ENCODE measurements around the gene MDN1. TPM values are rescaled to one million over a fixed set of nuclear protein-coding genes. Genes with fewer than 3 reads are reported as not detected.

Gene MDN1
- total RNA-seq, 1 donor from 2014 or later = 52.0 TPM

DNA sequence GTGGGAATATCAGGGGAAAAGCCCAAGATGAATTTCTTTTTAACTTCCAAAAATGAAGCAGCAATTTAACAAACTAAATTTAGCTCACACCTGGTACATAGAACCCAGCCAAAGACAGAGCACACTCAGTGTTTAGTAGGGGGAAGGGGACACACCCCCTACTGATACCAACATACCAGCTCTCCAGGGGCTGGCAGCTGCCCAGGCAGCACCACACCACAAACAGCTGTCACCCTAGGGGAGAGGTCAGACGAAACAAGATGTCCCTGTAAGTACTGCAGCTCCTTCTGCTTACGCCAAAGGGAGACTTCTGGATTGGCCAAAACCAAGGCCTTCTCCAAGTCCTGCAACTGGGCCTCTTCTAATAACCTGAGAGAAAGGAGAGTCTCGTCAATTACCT is 26.0 kb downstream of the MDN1 start:
- Mint-ChIP-seq H3K4me1 (no peaks in the 10 kb centered on the region), H3K4me3 (no peak overlapping the region), H3K9me3 (no peaks in the 10 kb centered on the region), H3K36me3 (peaks cover 20% of the 10 kb centered on the region), H3K27ac (no peak overlapping the region), H3K27me3 (ENCODE audit: low read depth) (no peaks in the 10 kb centered on the region)
- TF ChIP-seq, protein P1, sequence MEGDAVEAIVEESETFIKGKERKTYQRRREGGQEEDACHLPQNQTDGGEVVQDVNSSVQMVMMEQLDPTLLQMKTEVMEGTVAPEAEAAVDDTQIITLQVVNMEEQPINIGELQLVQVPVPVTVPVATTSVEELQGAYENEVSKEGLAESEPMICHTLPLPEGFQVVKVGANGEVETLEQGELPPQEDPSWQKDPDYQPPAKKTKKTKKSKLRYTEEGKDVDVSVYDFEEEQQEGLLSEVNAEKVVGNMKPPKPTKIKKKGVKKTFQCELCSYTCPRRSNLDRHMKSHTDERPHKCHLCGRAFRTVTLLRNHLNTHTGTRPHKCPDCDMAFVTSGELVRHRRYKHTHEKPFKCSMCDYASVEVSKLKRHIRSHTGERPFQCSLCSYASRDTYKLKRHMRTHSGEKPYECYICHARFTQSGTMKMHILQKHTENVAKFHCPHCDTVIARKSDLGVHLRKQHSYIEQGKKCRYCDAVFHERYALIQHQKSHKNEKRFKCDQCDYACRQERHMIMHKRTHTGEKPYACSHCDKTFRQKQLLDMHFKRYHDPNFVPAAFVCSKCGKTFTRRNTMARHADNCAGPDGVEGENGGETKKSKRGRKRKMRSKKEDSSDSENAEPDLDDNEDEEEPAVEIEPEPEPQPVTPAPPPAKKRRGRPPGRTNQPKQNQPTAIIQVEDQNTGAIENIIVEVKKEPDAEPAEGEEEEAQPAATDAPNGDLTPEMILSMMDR (IDR thresholded peaks at IDR 0.05; ENCODE audit: unreplicated experiment) = no peak
- no peak for DNase-seq (ENCODE audit: low spot score in 2 of 2, unreplicated experiment in 2 of 2)

DNA sequence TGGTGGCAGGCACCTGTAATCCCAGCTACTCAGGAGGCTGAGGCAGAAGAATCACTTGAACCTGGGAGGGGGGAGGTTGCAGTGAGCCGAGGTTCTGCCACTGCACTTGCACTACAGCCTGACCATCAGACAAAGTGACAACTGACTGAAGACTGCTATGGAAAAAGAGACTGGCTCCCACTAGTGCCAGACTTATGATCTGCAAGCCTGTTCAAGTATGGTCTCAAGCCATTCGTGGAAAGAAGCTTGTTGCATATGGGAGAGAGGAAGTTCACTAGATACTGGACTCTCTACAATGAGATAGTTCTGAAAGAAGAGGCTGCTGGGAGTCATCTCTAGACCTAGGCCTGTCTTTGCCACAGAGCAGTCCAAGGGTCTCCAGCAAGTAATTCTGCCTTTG is 26.7 kb downstream of the MDN1 start:
- no peaks in the 10 kb centered on the region for H3K9me3 Mint-ChIP-seq
- H3K36me3 Mint-ChIP-seq = peaks cover 24% of the 10 kb centered on the region
- TF ChIP-seq, protein P1 (IDR thresholded peaks at IDR 0.05; ENCODE audit: unreplicated experiment) = no peak
- DNase-seq (ENCODE audit: low spot score in 2 of 2, unreplicated experiment in 2 of 2) = no peak
- H3K27me3 Mint-ChIP-seq (ENCODE audit: low read depth) = no peaks in the 10 kb centered on the region
- no peaks in the 10 kb centered on the region for H3K4me1 Mint-ChIP-seq
- H3K4me3 Mint-ChIP-seq = no peak overlapping the region
- no peak overlapping the region for H3K27ac Mint-ChIP-seq

DNA sequence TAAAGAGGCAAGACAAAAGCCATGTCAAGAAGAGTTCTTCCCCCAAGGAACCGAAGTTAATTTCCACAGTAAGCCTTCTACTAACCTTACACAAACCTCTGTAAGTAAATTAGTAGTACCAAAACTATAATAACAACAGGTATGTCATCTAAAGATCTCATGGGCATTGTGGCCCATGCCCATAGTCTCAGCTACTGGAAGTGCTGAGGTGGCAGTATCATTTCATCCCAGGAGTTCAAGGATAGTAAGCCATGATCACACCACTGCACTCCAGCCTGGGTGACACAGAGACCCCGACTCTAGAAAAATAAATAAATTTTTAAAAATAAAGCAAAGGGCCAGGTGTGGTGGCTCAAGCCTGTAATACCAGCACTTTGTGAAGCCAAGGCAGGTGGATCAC is 29.2 kb downstream of the MDN1 start:
- H3K27ac Mint-ChIP-seq = no peak overlapping the region
- H3K4me3 Mint-ChIP-seq = no peak overlapping the region
- DNase-seq (ENCODE audit: low spot score in 2 of 2, unreplicated experiment in 2 of 2) = no peak
- peaks cover 23% of the 10 kb centered on the region for H3K36me3 Mint-ChIP-seq
- H3K4me1 Mint-ChIP-seq = no peaks in the 10 kb centered on the region
- H3K9me3 Mint-ChIP-seq = no peaks in the 10 kb centered on the region
- no peaks in the 10 kb centered on the region for H3K27me3 Mint-ChIP-seq (ENCODE audit: low read depth)
- TF ChIP-seq, protein P1 (IDR thresholded peaks at IDR 0.05; ENCODE audit: unreplicated experiment) = no peak

DNA sequence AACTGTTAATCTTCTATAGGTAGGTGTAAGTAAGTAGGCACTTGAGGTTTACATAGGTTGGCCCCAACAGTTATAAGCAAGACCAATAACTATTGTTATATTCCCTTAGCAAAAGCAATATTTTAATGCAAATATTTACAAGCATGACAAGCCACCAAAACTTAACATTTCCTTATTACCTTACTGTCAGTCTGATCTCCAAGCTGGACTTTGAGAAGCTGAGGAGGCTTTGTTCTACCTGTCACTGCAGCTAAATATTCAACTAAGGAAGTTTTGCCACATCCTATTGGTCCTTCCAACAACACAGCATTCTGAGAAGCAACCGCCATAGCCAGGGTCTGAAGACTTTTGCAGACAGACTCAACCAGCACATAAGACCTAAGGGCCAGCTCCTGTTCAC is 29.6 kb downstream of the MDN1 start:
- TF ChIP-seq, protein P1 (IDR thresholded peaks at IDR 0.05; ENCODE audit: unreplicated experiment) = no peak
- no peaks in the 10 kb centered on the region for H3K4me1 Mint-ChIP-seq
- no peak overlapping the region for H3K4me3 Mint-ChIP-seq
- DNase-seq (ENCODE audit: low spot score in 2 of 2, unreplicated experiment in 2 of 2) = no peak
- H3K27ac Mint-ChIP-seq = no peak overlapping the region
- no peaks in the 10 kb centered on the region for H3K27me3 Mint-ChIP-seq (ENCODE audit: low read depth)
- H3K36me3 Mint-ChIP-seq = peaks cover 27% of the 10 kb centered on the region
- H3K9me3 Mint-ChIP-seq = no peaks in the 10 kb centered on the region

DNA sequence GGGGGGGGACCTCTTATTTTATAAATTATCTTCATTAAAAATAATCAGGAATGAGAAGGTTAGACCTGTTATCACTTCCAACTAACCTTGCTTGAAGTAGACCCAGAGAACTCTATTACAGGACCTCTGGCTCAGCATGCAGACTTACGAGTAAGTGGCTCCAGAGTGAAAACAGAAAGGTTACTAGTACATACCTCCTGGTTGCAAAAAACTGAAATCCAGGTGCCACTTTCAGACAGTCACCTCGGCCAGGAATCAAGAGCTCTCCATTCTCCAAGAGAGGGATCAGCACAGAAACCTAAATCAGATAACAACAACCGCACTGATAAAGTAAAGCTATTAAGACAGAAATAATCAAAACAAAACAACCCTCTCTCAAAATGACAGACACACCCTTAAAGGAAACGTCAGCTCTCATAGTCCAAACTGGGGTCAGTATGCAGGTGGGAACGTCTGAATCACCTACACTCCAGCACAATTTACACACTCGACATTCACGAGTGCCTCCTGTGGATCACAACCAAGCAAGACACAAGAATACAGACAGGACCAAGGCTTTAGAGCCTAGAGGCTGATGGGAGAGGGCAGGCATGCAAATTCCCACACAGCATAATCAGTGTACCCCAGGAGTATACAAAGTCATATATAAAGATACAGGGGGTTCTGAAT is 31.8 kb downstream of the MDN1 start:
- Mint-ChIP-seq H3K27me3 (ENCODE audit: low read depth) (no peaks in the 10 kb centered on the region), H3K36me3 (peaks cover 41% of the 10 kb centered on the region), H3K27ac (no peak overlapping the region), H3K4me1 (no peaks in the 10 kb centered on the region), H3K9me3 (peaks cover 8% of the 10 kb centered on the region), H3K4me3 (no peak overlapping the region)
- TF ChIP-seq, protein P1 (IDR thresholded peaks at IDR 0.05; ENCODE audit: unreplicated experiment) = no peak
- no peak for DNase-seq (ENCODE audit: low spot score in 2 of 2, unreplicated experiment in 2 of 2)

DNA sequence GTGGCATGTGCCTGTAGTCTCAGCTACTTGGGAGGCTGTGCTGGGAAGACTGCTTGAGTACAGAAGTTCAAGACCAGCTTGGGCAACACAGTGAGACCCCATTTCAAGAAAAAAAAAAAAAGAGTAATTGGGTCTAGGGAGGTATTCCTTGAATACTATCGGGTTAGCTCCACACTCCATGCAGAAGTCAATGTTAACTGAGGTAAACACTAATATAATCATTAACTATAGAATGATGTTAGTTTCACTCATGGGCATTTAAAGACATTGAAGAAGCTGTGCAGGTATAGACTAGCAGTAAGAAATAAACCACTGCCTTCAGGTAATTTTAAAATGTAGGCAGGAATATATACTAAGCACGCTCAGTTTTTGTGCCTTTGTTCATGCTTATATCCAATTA is 32.6 kb downstream of the MDN1 start:
- no peaks in the 10 kb centered on the region for H3K27me3 Mint-ChIP-seq (ENCODE audit: low read depth)
- H3K36me3 Mint-ChIP-seq = peaks cover 43% of the 10 kb centered on the region
- H3K4me1 Mint-ChIP-seq = no peaks in the 10 kb centered on the region
- no peak for DNase-seq (ENCODE audit: low spot score in 2 of 2, unreplicated experiment in 2 of 2)
- no peak overlapping the region for H3K4me3 Mint-ChIP-seq
- TF ChIP-seq, protein P1 (IDR thresholded peaks at IDR 0.05; ENCODE audit: unreplicated experiment) = no peak
- H3K27ac Mint-ChIP-seq = no peak overlapping the region
- H3K9me3 Mint-ChIP-seq = peaks cover 8% of the 10 kb centered on the region
